WTC11 (cell line): Measurements from ENCODE around the gene STK35. TPM values are rescaled to one million over a fixed set of nuclear protein-coding genes. Genes with fewer than 3 reads are reported as not detected.

Experiments
- ATAC-seq: fragments of 200-7000 bp; cut with Tn5 transposase; 2 replicates; pipeline ENCODE4 v1.10.0; 2021; ENCODE audit warnings: mild to moderate bottlenecking, moderate library complexity
- CTCF ChIA-PET: fragments of 300-600 bp; sonication (Branson Sonifier 250); formaldehyde crosslinking; loops from one replicate; lab custom pipeline; 2021; ENCODE audit warnings: antibody characterized with exemption; lab: Charles Lee
- POLR2A ChIA-PET: fragments of 350-600 bp; sonication (Branson Sonifier 250); formaldehyde crosslinking; loops from one replicate; lab custom pipeline; 2021; ENCODE audit warnings: antibody characterized with exemption; lab: Charles Lee
- DNase-seq: peaks from one replicate; pipeline ENCODE4 v3.0.0; 2021; ENCODE audit warnings: low spot score
- H3K27ac Mint-ChIP-seq: 2 replicates; pipeline ENCODE4 v1.8.0; 2021; ENCODE audit warnings: mixed read lengths
- H3K27me3 Mint-ChIP-seq: 2 replicates; pipeline ENCODE4 v1.8.0; 2021; ENCODE audit warnings: low read depth, mild to moderate bottlenecking, moderate library complexity, mixed read lengths
- H3K36me3 Mint-ChIP-seq: 2 replicates; pipeline ENCODE4 v1.8.0; 2021; ENCODE audit warnings: mixed read lengths
- H3K4me1 Mint-ChIP-seq: 2 replicates; pipeline ENCODE4 v1.8.0; 2022; ENCODE audit warnings: mixed read lengths
- H3K4me3 Mint-ChIP-seq: 2 replicates; pipeline ENCODE4 v1.8.0; 2021; ENCODE audit warnings: mild to moderate bottlenecking, moderate library complexity, mixed read lengths
- H3K9me3 Mint-ChIP-seq: 2 replicates; pipeline ENCODE4 v1.8.0; 2021; ENCODE audit warnings: mixed read lengths
- AFF4 ChIP-seq: sonication (generic); formaldehyde crosslinking; IDR thresholded peaks from 2 replicates; pipeline ENCODE4 v1.8.1; 2023; ENCODE audit warnings: mild to moderate bottlenecking, missing genetic modification reagents, borderline replicate concordance
- AR ChIP-seq: fragments of 250-450 bp; sonication (Bioruptor Pico); IDR thresholded peaks from 2 replicates; pipeline ENCODE4 v1.9.0; 2021; ENCODE audit warnings: mild to moderate bottlenecking
- ATF6 ChIP-seq: sonication (generic); formaldehyde crosslinking; IDR thresholded peaks from 2 replicates; pipeline ENCODE4 v1.8.1; 2023; ENCODE audit warnings: mild to moderate bottlenecking, missing genetic modification reagents
- CREM ChIP-seq: sonication (generic); formaldehyde crosslinking; IDR thresholded peaks from 2 replicates; pipeline ENCODE4 v1.8.1; 2022; ENCODE audit warnings: mild to moderate bottlenecking, missing genetic modification reagents, moderate library complexity
- ELF4 ChIP-seq: sonication (generic); formaldehyde crosslinking; IDR thresholded peaks from 2 replicates; pipeline ENCODE4 v1.8.1; 2022; ENCODE audit warnings: low read depth, mild to moderate bottlenecking, moderate library complexity, missing genetic modification reagents
- ESRRA ChIP-seq: sonication (generic); formaldehyde crosslinking; IDR thresholded peaks from 2 replicates; pipeline ENCODE4 v1.8.1; 2022; ENCODE audit warnings: mild to moderate bottlenecking, missing genetic modification reagents, borderline replicate concordance
- FOXP1 ChIP-seq: sonication (generic); formaldehyde crosslinking; IDR thresholded peaks from 2 replicates; pipeline ENCODE4 v1.8.0; 2022; ENCODE audit warnings: missing genetic modification reagents, mild to moderate bottlenecking, moderate library complexity, borderline replicate concordance
- GRHL2 ChIP-seq: fragments of 250-450 bp; sonication (Bioruptor Pico); IDR thresholded peaks from 2 replicates; pipeline ENCODE4 v1.8.0; 2022; ENCODE audit warnings: mild to moderate bottlenecking, moderate library complexity; ENCODE audit not compliant: insufficient replicate concordance, severe bottlenecking
- GTF2I ChIP-seq: fragments of 250-450 bp; sonication (Bioruptor Pico); conservative IDR thresholded peaks from 2 replicates; pipeline ENCODE4 v1.4.0; 2021; ENCODE audit warnings: mild to moderate bottlenecking
- IRF1 ChIP-seq: sonication (generic); formaldehyde crosslinking; IDR thresholded peaks from 2 replicates; pipeline ENCODE4 v1.8.0; 2023; ENCODE audit warnings: missing genetic modification reagents
- MXD4 ChIP-seq: fragments of 250-450 bp; sonication (Bioruptor Pico); IDR thresholded peaks from 2 replicates; pipeline ENCODE4 v1.8.0; 2021; ENCODE audit warnings: mild to moderate bottlenecking, moderate library complexity, borderline replicate concordance
- NR2C2 ChIP-seq: sonication (generic); formaldehyde crosslinking; IDR thresholded peaks from 2 replicates; pipeline ENCODE4 v1.8.0; 2022; ENCODE audit warnings: mild to moderate bottlenecking, missing genetic modification reagents
- PREB ChIP-seq: sonication (generic); formaldehyde crosslinking; IDR thresholded peaks from 2 replicates; pipeline ENCODE4 v1.8.1; 2022; ENCODE audit warnings: mild to moderate bottlenecking, missing genetic modification reagents, moderate library complexity, borderline replicate concordance
- RORB ChIP-seq: fragments of 250-450 bp; sonication (Bioruptor Pico); IDR thresholded peaks from 2 replicates; pipeline ENCODE4 v1.9.0; 2021; ENCODE audit warnings: mild to moderate bottlenecking
- SOX15 ChIP-seq: fragments of 250-450 bp; sonication (Bioruptor Pico); IDR thresholded peaks from 2 replicates; pipeline ENCODE4 v1.9.0; 2021; ENCODE audit warnings: mild to moderate bottlenecking
- TCF7 ChIP-seq: sonication (generic); formaldehyde crosslinking; IDR thresholded peaks from 2 replicates; pipeline ENCODE4 v1.8.0; 2022; ENCODE audit warnings: mild to moderate bottlenecking, low read depth, missing genetic modification reagents, moderate library complexity
- TEAD4 ChIP-seq: sonication (generic); formaldehyde crosslinking; IDR thresholded peaks from 2 replicates; pipeline ENCODE4 v1.8.0; 2022; ENCODE audit warnings: mild to moderate bottlenecking, missing genetic modification reagents
- ZNF138 ChIP-seq: sonication (generic); formaldehyde crosslinking; conservative IDR thresholded peaks from 2 replicates; pipeline ENCODE4 v1.8.1; 2022; ENCODE audit warnings: mild to moderate bottlenecking, moderate library complexity, missing genetic modification reagents
- ZNF425 ChIP-seq: fragments of 250-450 bp; sonication (Bioruptor Pico); conservative IDR thresholded peaks from 2 replicates; pipeline ENCODE4 v1.9.0; 2021; ENCODE audit warnings: mild to moderate bottlenecking
- ZSCAN18 ChIP-seq: fragments of 250-450 bp; sonication (Bioruptor Pico); IDR thresholded peaks from 2 replicates; pipeline ENCODE4 v2.1.2; 2022; ENCODE audit warnings: mild to moderate bottlenecking, moderate library complexity
- total RNA-seq: library from RNA; stranded (reverse); gene quantifications from 3 replicates; pipeline ENCODE4 v1.2.3, GENCODE V29; 2021

STK35 gene
- total RNA-seq, 1 experiment from 2014 or later: 37.2 TPM

- POLR2A ChIA-PET: interaction anchor here (0.8 to 2.1 kb wide), 3 partner anchors 8 to 156 kb away, joined by 3 to 10 read pairs (median 4); no protein-coding TSS in a partner anchor
- Mint-ChIP-seq H3K4me3 (peak overlapping the region; percentile 83), H3K4me1 (peaks cover 43% of the 10 kb centered on the region), H3K9me3 (no peaks in the 10 kb centered on the region), H3K27ac (peak overlapping the region; percentile 100), H3K27me3 (no peaks in the 10 kb centered on the region), H3K36me3 (peaks cover 18% of the 10 kb centered on the region)
- peak; percentile 69 for ATAC-seq
- peak; percentile 78 for DNase-seq
- CTCF ChIA-PET: interaction anchor here (0.6 to 4.6 kb wide), 8 partner anchors 10 to 326 kb away, joined by 3 to 21 read pairs (median 4); no protein-coding TSS in a partner anchor
- 0 out of 2 replicates have a peak, but pooled peaks have one; percentile 52 for TF ChIP-seq ZNF138 (CRISPR knock-in tag)
- no peak for TF ChIP-seq RORB (CRISPR knock-in tag)
- TF ChIP-seq GRHL2 (CRISPR knock-in tag): no peak
- TF ChIP-seq ESRRA (CRISPR knock-in tag): 0 out of 2 replicates have a peak, but pooled peaks have one; percentile 17
- 0 out of 2 replicates have a peak, but pooled peaks have one; percentile 51 for TF ChIP-seq TCF7
- no peak for TF ChIP-seq NR2C2 (CRISPR knock-in tag)
- TF ChIP-seq AR: no peak
- TF ChIP-seq IRF1 (CRISPR knock-in tag): no peak
- TF ChIP-seq AFF4 (CRISPR knock-in tag): no peak
- no peak for TF ChIP-seq CREM (CRISPR knock-in tag)
- TF ChIP-seq PREB (CRISPR knock-in tag): no peak; the same call in 1 of the 2 replicates
- no peak for TF ChIP-seq ZSCAN18 (CRISPR knock-in tag)
- TF ChIP-seq TEAD4 (CRISPR knock-in tag): no peak
- no peak for TF ChIP-seq SOX15
- TF ChIP-seq MXD4 (CRISPR knock-in tag): no peak
- no peak for TF ChIP-seq ZNF425
- no peak for TF ChIP-seq FOXP1 (CRISPR knock-in tag)
- TF ChIP-seq GTF2I (CRISPR knock-in tag): no peak
- no peak for TF ChIP-seq ATF6
- 0 out of 2 replicates have a peak, but pooled peaks have one; percentile 43 for TF ChIP-seq ELF4 (CRISPR knock-in tag)
Observed at GRCh38 chr20:2102585-2103460, 1.2 kb downstream of the STK35 start.
